Urothelium cell line (cell line): ENCODE results near the gene VPS45.
"Not testable (repeated sequence)": the region's sequence is repeated elsewhere in the genome, so short reads cannot be mapped to it uniquely, and the experiment has no call there.

Experiments
- DNase-seq: peaks from one replicate; pipeline ENCODE4 v3.0.0; 2011; ENCODE audit warnings: low spot score, mixed read lengths
- FAIRE-seq: peaks from 2 replicates; lab custom pipeline; 2011; peaks lifted over from hg19 to GRCh38; lab: Jason Lieb, UNC

VPS45 gene

DNA sequence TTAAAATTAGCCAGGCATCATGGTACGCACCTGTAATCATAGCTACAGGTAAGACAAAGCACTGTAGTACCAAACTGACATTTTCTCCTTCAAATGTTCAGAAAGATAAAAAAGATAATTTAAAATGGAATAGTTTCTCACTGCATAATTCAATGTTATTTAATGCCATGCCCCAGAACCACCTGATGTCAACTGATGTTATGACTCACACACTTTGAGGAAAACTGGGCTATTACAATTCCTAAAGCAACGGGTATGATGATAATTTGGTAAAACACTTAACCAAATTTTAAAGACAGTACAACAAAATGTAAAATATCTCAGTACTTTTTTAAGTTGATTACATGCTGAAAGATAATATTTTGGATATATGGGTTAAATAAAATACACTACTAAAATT lies 59.2 kb downstream of the VPS45 start:
- FAIRE-seq: no peak
- no peak for DNase-seq

DNA sequence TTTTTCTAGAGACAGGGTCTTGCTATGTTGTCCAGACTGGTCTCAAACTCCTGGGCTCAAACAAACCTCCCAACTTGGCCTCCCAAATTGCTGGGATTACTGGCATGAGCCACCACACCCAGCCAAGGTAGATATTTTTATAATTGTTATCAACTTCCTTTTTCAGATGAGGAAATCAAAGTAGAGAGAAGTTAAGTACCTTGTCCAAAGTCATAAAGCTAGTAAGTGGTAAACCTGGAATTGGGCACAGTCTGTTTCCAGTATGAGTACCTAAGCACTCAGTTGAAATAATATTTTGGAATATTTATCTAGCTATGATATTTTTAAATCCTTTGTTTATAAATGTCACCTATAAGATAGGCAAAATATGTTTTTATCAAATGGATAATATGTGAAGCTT lies 59.9 kb downstream of the VPS45 start:
- no peak for DNase-seq
- FAIRE-seq: no peak

DNA sequence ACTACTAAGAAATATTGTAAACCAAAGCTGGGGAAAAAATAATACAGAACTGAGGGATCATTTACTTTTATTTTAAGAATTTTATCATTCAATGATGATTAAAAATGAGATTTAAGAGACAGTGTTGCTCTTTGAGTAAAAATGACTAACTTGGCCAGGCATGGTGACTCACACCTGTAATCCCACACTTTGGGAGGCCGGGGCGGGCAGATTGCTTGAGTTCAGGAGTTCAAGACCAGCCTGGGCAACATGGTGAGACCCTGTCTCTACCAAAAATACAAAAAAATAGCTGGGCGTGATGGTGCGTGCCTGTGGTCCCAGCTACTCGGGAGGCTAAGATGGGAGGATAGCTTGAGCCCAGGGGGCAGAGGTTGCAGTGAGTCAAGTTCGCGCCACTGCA lies 60.3 kb downstream of the VPS45 start:
- FAIRE-seq (no peak), DNase-seq (no peak)

DNA sequence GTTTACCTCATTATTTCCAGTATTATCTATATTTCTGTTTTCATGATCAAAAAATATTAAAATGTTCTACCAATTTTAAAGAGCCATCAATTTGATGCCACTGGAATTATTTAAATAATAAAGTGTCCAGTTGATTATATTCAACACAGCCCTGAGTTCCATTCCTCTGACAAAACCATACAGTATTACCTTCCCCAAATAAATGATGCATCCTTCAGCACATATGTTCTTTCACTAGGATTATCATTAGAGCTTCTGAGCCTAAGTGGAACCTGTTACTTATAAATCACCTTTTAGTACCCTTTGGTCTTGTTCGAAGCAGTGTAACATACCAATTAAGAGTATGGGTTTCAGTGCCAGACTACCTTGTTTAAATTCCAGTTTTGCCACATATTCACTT lies 64.8 kb downstream of the VPS45 start:
- FAIRE-seq: no peak
- DNase-seq: no peak

DNA sequence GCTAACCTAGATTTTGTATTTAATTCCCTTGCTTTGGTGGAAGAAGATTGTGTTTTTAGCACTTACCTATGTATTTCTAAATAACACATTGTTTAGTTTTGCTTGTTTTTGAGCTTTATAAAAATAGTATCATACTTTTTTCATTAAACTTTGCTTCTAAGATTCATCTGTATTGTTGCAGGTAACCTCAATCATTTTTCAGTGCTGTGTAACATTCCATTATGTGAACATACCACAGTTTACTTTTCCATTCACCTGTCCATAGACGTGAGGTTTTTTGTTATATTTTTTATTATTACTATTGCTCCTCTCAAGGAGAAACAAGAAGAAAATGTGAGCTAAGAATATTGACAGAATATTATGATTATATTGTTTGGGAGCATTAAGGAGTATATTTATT lies 67.0 kb downstream of the VPS45 start:
- no peak for FAIRE-seq
- no peak for DNase-seq

DNA sequence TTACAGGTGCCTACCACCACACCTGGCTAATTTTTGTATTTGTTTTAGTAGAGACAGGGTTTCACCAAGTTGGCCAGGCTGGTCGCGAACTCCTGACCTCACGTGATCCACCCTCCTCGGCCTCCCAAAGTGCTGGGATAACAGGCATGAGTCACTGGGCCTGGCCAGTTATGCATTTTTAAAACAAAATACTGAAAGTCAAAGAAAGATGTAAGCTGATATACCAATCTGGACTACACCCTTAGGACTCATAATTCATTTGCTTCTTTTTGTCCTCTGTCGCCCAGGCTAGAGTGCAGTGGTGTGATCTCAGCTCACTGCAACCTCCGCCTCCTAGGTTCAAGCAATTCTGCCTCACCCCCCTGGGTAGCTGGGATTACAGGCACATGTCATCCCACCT lies 67.8 kb downstream of the VPS45 start:
- not testable (repeated sequence) for DNase-seq, FAIRE-seq

DNA sequence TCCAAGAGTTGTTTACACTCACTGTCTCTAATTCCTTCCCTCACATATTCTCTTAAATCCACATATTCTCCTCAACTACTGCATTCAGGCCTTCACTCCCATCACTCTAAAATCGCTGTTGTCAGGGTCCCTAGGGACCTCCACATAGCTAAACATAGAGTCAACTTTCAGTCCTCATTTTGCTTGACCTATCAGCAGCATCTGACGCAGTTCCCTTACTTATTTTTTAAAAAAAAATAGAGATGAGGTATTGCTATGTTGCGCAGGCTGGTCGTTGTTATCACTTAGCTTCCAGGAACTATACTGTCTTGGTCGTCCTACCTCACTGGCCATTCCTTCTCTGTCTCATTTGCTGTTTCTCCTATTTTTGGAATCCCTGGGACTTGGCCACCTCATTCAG lies 70.5 kb downstream of the VPS45 start:
- FAIRE-seq (no peak), DNase-seq (no peak)

DNA sequence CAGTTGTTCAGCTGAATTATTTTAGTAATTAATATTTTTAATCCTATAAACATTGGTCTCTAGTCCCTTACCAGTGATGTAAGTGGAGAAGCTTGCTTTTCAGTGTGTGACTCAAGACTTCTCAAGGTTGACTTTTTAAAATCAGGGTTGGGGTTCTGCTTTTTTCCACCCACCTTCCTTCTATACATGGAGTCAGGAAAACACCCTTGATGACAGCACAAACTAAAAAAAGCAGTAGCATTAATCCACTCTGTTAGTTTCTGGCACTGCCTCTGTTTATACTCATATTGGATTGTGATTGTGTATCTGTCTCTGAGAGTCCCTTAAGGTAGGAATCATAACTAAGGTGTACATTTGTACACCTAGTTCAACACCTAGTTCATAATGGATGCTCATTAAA lies 73.9 kb downstream of the VPS45 start:
- DNase-seq: no peak
- FAIRE-seq: no peak

DNA sequence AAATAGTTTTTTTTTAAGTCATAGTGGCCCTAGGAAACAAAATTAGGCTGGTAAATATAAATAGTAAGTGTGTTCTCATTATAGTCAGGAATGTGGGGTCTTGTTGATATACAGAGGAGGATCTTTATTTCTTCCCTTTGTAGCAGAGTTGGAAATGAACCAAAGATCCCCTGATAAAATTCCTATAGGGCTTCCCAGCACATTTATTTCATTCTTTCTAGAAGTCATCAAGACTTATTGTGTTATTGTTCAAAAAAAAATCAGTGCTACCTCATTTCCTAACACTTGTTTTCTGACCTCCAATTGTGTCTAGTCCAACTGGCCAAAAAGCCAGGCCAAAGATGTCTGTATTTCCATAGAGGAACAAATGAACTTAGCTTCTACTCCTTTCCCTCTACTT lies 74.5 kb downstream of the VPS45 start:
- DNase-seq (no peak), FAIRE-seq (no peak)

DNA sequence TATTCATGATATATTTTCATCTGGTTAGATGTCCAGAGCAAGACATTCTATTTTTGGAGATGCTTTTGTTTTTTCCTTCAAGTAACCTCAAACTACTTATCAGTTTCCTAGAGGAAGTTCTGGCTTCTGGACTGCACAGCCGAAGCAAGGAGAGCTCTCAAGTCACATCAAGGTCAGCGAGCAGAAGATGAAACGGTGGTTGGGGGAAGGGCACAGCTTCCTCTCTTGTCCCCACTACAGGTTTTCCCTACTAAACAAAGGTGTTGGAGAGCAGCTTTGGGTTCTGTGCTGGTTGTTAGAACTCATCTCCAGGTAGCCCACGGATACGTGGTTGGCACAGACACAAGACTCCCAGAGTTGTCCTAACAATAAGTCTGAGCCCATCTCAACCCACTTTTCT lies 77.0 kb downstream of the VPS45 start:
- no peak for DNase-seq

DNA sequence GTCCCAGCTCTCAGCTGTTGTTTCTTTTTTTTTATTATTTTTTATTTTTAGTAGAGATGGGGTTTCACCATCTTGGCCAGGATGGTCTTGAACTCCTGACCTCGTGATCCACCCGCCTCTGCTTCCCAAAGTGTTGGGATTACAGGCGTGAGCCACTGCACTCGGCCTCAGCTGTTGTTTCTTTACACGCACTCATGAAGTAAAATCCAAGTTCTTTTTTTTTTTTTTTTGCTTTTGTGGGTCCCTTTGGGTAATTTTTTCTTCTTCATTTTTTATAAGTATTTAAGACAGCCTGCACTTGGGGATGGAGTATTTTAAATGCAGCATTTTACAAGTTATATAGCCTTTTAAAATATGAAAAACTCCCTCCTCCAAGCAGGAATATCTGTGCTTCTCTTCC lies 78.4 kb downstream of the VPS45 start:
- DNase-seq, FAIRE-seq: not testable (repeated sequence)

More for the DNA sequence above, 77.0 kb downstream of the VPS45 start:
- FAIRE-seq: no peak

DNA sequence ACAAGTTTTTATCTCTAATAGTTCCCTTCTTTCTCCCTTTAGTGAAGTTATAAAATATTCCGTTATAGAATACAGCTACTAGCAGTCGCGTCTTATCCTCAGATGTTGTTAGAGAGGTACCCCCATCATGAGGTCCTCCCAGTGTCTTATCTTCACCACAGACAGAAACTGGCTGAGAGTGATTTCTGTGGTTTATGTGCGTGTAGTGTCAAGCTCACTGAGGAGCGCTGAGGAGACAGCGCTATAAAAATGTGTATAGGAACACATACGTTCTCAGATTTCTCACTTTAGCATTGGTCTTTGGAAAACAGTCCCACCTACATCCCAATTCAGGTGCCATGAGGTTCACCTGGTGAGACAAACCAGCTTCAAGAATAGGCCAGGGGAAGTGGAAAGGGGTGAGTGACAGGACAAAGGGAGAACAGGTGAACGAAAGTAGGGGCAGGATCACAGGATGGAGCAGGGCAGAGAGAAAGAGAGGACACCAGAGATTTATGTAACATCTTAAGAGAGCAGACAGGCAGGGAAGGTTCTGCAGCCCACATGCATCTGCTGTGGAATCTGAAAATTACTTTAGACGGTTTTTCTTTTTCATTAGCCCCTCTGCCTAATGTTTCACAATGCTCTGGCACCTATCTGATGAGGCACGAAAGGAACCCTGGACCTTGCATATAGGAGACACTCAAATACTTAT lies 79.4 kb downstream of the VPS45 start:
- FAIRE-seq (no peak), DNase-seq (no peak)

DNA sequence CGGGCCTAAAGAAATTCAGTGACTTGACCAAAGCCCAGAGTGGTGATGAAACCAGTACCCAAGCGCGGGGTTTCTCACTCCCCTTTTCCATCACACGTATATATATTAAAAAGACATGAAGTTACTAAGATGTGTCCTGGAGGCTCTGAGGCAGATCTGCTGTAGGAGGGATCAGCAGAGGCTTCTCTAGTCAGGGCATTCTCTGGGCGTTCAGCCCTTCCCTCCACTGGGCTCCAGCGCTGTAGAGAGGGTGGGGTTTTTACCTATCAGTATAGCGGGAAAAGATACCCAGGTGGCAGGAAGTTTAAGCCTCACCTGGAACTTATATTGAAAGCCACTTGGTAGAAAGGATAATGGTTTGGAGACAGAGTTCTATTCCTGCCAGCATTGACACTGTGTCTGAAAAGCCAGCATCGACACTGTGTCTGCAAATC lies 81.3 kb downstream of the VPS45 start:
- FAIRE-seq (no peak), DNase-seq (no peak)

DNA sequence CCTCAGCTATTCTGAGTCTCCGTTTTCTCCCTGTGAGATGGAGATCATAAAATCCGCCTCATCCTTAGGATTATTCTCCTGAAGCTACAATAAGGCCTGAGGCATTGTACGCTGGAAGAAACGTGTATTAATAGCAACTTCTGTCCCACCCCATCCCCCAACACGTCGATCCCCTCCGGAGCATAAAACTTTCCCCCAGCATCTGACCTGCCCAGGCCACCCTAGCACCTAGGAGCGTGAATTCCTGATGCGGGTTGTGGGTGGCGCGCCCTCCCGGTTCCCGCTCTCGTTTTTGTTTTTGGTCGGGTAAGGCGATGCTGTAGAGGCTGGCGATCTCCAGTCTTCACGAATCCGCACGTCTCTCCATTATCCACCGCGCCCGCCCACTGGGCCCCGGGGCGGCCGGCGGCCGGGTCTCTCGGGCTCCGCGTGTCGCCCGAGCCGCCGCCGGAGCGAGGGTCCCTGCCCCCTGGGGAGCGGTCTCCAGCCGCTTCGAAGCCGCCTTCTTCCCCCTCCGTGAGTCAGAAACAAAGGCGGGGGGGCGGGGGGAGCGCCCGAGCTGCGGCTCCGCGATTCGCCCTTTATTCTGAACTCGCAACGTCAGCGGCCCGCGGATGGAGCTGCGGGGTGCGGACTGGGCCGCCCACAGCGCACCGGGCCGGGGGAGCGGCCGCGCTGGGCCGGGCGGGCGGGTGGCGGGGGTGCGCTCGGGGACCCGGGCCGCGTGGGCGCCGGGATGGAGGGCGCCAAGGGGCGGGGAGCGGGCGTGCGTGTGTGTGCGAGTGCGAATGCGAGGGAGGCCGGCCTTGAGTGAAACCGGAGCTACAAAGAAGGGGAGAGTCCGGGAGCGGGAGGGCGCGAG lies 81.9 kb downstream of the VPS45 start, which contains the start of gene PLEKHO1:
PLEKHO1 (plus strand) TSS at position 646 of the 862 bp plus-strand sequence. CDS start 342 bp downstream, outside the sequence.
- FAIRE-seq (no peak), DNase-seq (peak; percentile 83)

DNA sequence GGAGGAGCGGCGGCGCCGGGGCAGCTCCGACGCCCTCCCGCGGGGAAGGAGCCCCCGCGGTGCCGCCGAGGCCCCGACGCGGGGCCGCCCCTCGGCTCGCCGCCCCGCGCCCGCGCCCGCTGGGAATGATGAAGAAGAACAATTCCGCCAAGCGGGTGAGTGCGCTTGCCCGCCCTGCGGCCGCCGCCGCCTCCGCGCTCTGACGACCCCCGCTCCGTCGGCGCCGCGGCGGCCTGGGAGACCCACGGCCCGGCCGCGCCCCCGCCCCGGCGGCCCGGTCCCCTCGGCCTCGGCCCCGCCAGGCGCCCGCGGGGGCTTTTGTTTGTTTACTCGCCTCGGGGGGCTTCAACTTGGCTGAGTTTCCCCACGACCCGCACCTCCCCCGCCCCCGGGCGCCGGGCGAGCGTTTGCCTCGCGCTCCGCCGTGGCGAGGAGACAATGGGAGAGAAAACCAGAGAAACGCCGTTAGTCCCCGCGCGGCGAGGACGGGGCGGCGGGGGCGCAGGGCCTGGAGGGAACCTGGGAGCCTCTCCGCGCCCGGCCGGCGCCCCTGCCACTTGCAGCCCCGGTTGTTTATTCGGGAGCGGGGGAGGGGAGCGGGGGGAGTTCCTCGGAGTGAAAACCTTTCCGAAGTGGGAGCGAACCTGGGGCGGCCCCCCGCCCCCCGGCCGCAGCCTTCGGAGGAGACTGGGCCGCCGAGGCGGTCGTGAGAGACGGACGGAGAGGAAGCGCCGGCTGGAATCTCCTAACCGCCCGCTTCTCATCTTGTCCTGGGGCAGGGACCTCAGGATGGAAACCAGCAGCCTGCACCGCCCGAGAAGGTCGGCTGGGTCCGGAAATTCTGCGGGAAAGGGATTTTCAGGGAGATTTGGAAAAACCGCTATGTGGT lies 82.8 kb downstream of the VPS45 start:
- FAIRE-seq (no peak), DNase-seq (peak; percentile 46)

DNA sequence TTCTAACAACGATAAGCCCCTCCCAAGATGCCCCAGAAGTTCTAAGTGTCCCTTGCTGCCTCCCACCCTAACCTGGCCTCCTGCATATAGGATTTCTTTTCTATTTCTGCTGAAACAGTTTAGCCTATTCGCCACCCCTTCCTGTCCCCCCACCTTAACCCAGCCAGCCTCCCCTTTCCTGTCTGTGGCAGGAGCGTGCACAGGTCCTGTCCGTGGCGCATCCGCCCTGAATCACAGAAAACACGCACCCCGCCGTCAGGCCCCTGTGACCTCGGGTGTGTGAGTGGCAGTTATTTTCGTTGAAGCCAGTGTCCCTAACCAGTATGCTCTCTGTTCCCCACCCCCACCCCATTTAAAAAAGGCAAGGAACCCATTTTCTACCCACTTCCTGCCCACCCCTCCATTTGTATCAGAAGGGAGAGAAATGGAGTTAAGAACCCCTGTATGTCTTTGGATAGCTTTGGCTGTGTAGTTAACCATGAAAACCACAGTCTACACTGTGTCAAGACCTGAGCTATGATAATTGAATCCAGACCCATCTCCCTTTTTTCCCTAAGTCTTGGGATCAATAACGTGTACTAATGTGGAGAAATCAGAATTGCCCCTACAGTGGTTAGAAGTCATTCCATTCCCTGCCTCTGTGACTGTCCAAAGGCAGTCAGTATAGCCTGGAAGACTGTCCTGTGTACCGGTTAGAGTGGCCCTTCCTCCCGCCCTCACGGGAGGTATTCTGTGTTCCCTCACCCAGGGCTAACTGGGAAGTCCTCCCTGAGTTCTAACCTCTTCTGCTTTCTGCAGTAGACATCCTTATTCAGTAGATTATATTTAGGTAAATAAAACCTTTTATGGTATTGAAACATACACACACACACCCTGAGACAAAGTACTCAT lies 84.0 kb downstream of the VPS45 start:
- FAIRE-seq (no peak), DNase-seq (no peak)

DNA sequence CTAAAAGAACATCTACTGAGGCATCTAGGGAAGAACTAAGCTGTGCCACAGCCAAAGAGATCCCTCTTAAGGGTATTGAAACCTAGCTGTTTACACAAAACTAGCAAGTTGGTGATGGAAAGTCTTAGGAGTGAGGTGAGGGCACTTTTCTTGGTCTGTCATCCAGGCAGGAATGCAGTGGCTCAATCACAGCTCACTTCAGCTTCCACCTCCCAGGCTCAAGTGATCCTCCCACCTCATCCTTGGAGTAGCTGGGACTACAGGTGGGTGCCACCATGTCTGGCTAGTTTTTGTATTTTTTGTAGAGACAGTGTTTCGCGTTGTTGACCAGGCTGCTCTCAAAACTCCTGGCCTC lies 84.6 kb downstream of the VPS45 start:
- no peak for FAIRE-seq

DNA sequence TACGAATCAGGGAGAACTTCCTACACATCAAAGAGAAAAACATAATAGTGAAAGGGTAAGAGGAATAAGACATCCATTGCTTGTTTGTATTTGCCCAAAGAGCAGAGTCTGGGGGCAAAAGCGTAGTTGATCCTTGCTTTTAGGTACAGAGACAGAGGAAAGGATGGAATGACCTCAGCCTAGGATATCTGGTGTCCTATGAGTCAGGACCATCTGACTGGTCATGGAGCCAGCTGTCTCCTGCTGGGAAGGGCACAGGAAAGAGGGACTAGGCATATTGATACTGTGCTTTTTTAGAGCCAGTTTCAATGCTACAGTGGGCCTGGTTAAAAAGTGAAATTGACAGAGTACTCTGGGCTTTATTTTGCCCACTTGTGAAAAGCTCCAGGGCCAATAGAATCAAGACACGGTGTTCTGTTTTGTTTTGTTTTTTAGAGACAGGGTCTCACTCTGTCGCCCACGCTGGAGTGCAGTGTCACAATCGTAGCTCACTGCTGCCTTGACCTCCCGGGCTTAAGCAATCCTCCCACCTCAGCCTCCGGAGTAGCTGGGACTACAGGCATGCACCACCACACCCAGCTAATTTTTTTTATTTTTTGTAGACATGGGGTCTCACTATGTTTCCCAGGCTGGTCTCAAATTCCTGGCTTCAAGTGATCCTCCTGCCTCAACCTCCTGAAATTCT lies 85.3 kb downstream of the VPS45 start:
- DNase-seq (peak; percentile 40), FAIRE-seq (no peak)

More for the DNA sequence above, 84.6 kb downstream of the VPS45 start:
- DNase-seq: no peak

DNA sequence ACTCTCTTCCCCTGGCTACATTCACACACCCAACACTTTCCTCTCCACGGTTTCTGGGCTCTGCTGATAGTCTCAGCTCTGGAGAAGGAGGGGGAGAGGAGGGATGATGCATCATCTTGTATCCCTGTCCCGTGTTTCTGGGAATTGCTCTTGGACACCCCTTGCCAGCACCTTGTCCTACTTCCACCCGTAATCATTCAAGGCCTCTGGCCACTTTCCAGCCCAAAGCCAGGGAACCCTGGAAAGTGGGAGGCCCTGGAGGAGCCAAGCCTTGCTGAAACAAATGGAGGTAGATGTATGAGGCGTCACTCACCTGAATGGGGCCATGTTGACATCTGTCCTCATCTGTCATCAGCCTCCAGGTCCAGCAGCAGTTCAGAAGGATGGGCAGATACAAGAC lies 86.6 kb downstream of the VPS45 start:
- no peak for FAIRE-seq
- no peak for DNase-seq
